ENCODE results near the gene ADAMTS2. TPM values are rescaled to one million over a fixed set of nuclear protein-coding genes. Genes with fewer than 3 reads are reported as not detected.

ADAMTS2 gene
- total and polyA plus RNA-seq, 2 of the 4 experiments (the other 2 are of a cell fraction) = 19.0 to 58.8 TPM

GRCh38 chr5:179297486-179298180 lies 47.6 kb downstream of the ADAMTS2 start:
- Histone ChIP-seq H4K5ac (ENCODE audit: low read depth, low read length) (no peak overlapping the region), H2BK20ac (ENCODE audit: low read depth, low read length) (no peak overlapping the region), H4K91ac (ENCODE audit: insufficient read depth, low read depth, low read length) (no peak overlapping the region), H2AFZ (replicated peaks; ENCODE audit: low read length, poor library complexity) (no peak overlapping the region), H3K27ac (ENCODE audit: insufficient read depth, low read length) (no peak overlapping the region), H3K4me3 (ENCODE audit: insufficient read depth, low read depth, low read length) (no peak overlapping the region), H3K4ac (ENCODE audit: low read depth, low read length) (no peak overlapping the region), H3K18ac (ENCODE audit: low read depth, low read length) (no peak overlapping the region), H3K23ac (ENCODE audit: low read depth, low read length) (no peak overlapping the region), H3K79me1 (ENCODE audit: low read depth in 1 of 2, low read length in 2 of 2) (peaks cover 18 to 77% of the 10 kb centered on the region in 2 experiments), H2AK9ac (replicated peaks; ENCODE audit: low read depth, low read length, poor library complexity) (peak overlapping the region; percentile 40), H3K56ac (ENCODE audit: extremely low read depth, insufficient read depth, low read length) (no peak overlapping the region), H3K9me1 (ENCODE audit: insufficient read depth, low read length) (peaks cover 3% of the 10 kb centered on the region; the same call in 1 of the 2 replicates), H3K9me3 (ENCODE audit: control insufficient read depth, insufficient read depth, low read length) (no peaks in the 10 kb centered on the region), H2BK120ac (ENCODE audit: low read depth, low read length) (no peak overlapping the region), H3K36me3 (ENCODE audit: control insufficient read depth, insufficient read depth, low read length) (no peaks in the 10 kb centered on the region), H3K9ac (ENCODE audit: low read depth, low read length) (no peak overlapping the region), H2BK15ac (ENCODE audit: low read depth, low read length) (no peak overlapping the region), H3K27me3 (ENCODE audit: control insufficient read depth, insufficient read depth, low read length) (no peaks in the 10 kb centered on the region), H3K4me2 (ENCODE audit: low read depth, low read length) (no peak overlapping the region), H3K4me1 (ENCODE audit: control insufficient read depth, insufficient read depth, low read length) (peaks cover 18% of the 10 kb centered on the region), H2BK5ac (ENCODE audit: low read depth, low read length, poor library complexity, severe bottlenecking) (no peak overlapping the region), H3K14ac (replicated peaks; ENCODE audit: low read depth, low read length) (no peak overlapping the region), H4K8ac (ENCODE audit: low read depth in 2 of 2, low read length in 2 of 2) (no peak overlapping the region), H4K20me1 (ENCODE audit: insufficient read depth, low read length) (peaks cover 4% of the 10 kb centered on the region), H2AK5ac (ENCODE audit: low read depth, low read length) (peak overlapping the region; percentile 28; the same call in 1 of the 2 replicates)
- no peak for ATAC-seq (ENCODE audit: low read depth)
- TF ChIP-seq CEBPB (IDR thresholded peaks at IDR 0.05; ENCODE audit: low read depth, low read length) (no peak), POLR2A (IDR thresholded peaks at IDR 0.05; ENCODE audit: low read depth, low read length) (no peak)
- ChIA-PET CTCF (no interaction called here), POLR2A (ENCODE audit: unreplicated experiment) (no interaction called here)
- in situ Hi-C loops (cut with MboI; ENCODE audit: low sequenced_read_pairs) = no loop called here
- no TSS peak for BruUV-seq (replicated peaks)
- intact Hi-C loops (cut with micrococcal nuclease) = no loop called here
- WGBS, 2 experiments (ENCODE audit: extremely low coverage in 2 of 2, insufficient read length in 1 of 2) = 79% methylated on average over 10 of the region's 16 CpGs; no CpG with 5 or more reads in 1 of the 2 experiments
- dilution Hi-C loops (cut with HindIII; ENCODE audit: low sequenced_read_pairs, unreplicated experiment) = no loop called here
- DNase-seq = no peak
